OCI-LY3 (cell line): ENCODE data around the gene ZNF160.

Source experiments
- CTCF ChIP-seq: fragments of 200-600, 300-600 bp; sonication (generic); IDR thresholded peaks from 2 replicates; pipeline ENCODE4 v1.5.1; 2014; ENCODE audit warnings: antibody characterized with exemption, low read length, low read depth
- EZH2phosphoT487 ChIP-seq: fragments of 200-600 bp; shearing (Covaris generic); IDR thresholded peaks from 2 replicates; pipeline ENCODE4 v1.6.1; 2018; ENCODE audit warnings: antibody characterized with exemption, mixed run types, low read depth

- no peak for TF ChIP-seq CTCF
- TF ChIP-seq EZH2phosphoT487: no peak
Observed at GRCh38 chr19:53037101-53038097, 65.8 kb downstream of the ZNF160 start.
